CD4-positive, CD25-positive, alpha-beta regulatory T cell (primary cell): Measurements from ENCODE around the gene FBN1. TPM values are rescaled to one million over a fixed set of nuclear protein-coding genes. Genes with fewer than 3 reads are reported as not detected.
A peak's percentile ranks its signal among the peaks of the same experiment; 100 is the strongest.

ENCODE experiments used
- ATAC-seq, 2 donors: fragments of 150-1000 bp; cut with Tn5 transposase; one replicate each; pipeline ENCODE4 v1.10.0; 2021; ENCODE audit warnings: low read depth in 2 of 2, moderate number of reproducible peaks in 2 of 2, moderate library complexity in 1 of 2
- DNase-seq, 3 donors: peaks; one replicate each; pipeline versions ENCODE4 v3.0.0 to v3.0.0-alpha.2; 2012 to 2022; ENCODE audit warnings: mixed read lengths in 1 of 3
- H3K27ac ChIP-seq: one replicate; pipeline ENCODE4 v1.7.0; 2013; ENCODE audit warnings: mild to moderate bottlenecking, low read length; ENCODE audit not compliant: insufficient read depth, poor library complexity, severe bottlenecking
- H3K27me3 ChIP-seq: one replicate; pipeline ENCODE4 v1.7.0; 2013; ENCODE audit warnings: low read length; ENCODE audit not compliant: control insufficient read depth, insufficient read depth
- H3K36me3 ChIP-seq: one replicate; pipeline ENCODE4 v1.7.0; 2013; ENCODE audit warnings: mild to moderate bottlenecking, low read length, moderate library complexity; ENCODE audit not compliant: control insufficient read depth, insufficient read depth
- H3K4me1 ChIP-seq: 2 replicates; pipeline ENCODE4 v1.7.0; 2013; ENCODE audit warnings: mild to moderate bottlenecking, low read length; ENCODE audit not compliant: insufficient read depth, control insufficient read depth, poor library complexity, severe bottlenecking
- H3K4me3 ChIP-seq: one replicate; pipeline ENCODE4 v1.7.0; 2013; ENCODE audit warnings: low read depth, mild to moderate bottlenecking, low read length, moderate library complexity
- H3K9me3 ChIP-seq, 2 experiments: 1 replicate in 1 of 2; 2 replicates in 1 of 2; pipeline ENCODE4 v1.7.0; 2013; ENCODE audit warnings: low read length in 2 of 2, mild to moderate bottlenecking in 1 of 2, moderate library complexity in 1 of 2; ENCODE audit not compliant: control insufficient read depth in 2 of 2
- H3K27ac Mint-ChIP-seq, 3 donors: one replicate each; pipeline ENCODE4 v1.8.0; 2020 to 2022; ENCODE audit warnings: mild to moderate bottlenecking in 3 of 3, mixed read lengths in 3 of 3, moderate library complexity in 2 of 3
- H3K27me3 Mint-ChIP-seq: one replicate; pipeline ENCODE4 v1.8.0; 2022; ENCODE audit warnings: mild to moderate bottlenecking, mixed read lengths
- H3K36me3 Mint-ChIP-seq: one replicate; pipeline ENCODE4 v1.8.0; 2020; ENCODE audit warnings: mixed read lengths
- H3K4me1 Mint-ChIP-seq, 4 donors: one replicate each; pipeline ENCODE4 v1.8.0; 2020 to 2022; ENCODE audit warnings: mixed read lengths in 4 of 4, mild to moderate bottlenecking in 1 of 4
- H3K4me3 Mint-ChIP-seq, 4 donors: one replicate each; pipeline ENCODE4 v1.8.0; 2020 to 2022; ENCODE audit warnings: mild to moderate bottlenecking in 4 of 4, mixed read lengths in 4 of 4, moderate library complexity in 3 of 4
- H3K9me3 Mint-ChIP-seq, 7 donors: one replicate each; pipeline ENCODE4 v1.8.0; 2020 to 2022; ENCODE audit warnings: mixed read lengths in 7 of 7, mild to moderate bottlenecking in 3 of 7, moderate library complexity in 2 of 7
- polyA plus RNA-seq, 4 donors: library from polyadenylated mRNA; unstranded; fragments of 300-500 nt; fragmentation: Illumina TruSeq; gene quantifications; one replicate each; pipeline ENCODE4 v1.2.3, GENCODE V29; 2021
- total RNA-seq: library from RNA; stranded (reverse); gene quantifications from one replicate; pipeline ENCODE4 v1.2.3, GENCODE V29; 2022

FBN1 gene
- total and polyA plus RNA-seq, 5 donors from 2014 or later = 0.72 TPM; not detected in 4

GRCh38 chr15:48499978-48500377 is 145.5 kb downstream of the FBN1 start:
- H3K4me3 ChIP-seq = no peak overlapping the region
- no peaks in the 10 kb centered on the region for H3K9me3 ChIP-seq
- Mint-ChIP-seq H3K4me1 (no peaks in the 10 kb centered on the region), H3K9me3 (no peaks in the 10 kb centered on the region), H3K27me3 (no peaks in the 10 kb centered on the region), H3K4me3 (no peak overlapping the region), H3K27ac (no peak overlapping the region), H3K36me3 (no peaks in the 10 kb centered on the region)
- no peak overlapping the region for H3K27ac ChIP-seq
- ATAC-seq = no peak
- H3K36me3 ChIP-seq = no peaks in the 10 kb centered on the region
- H3K27me3 ChIP-seq = no peaks in the 10 kb centered on the region
- no peaks in the 10 kb centered on the region for H3K4me1 ChIP-seq
- no peak for DNase-seq

- no peaks in the 10 kb centered on the region for H3K36me3 Mint-ChIP-seq
Observed at GRCh38 chr15:48498828-48499227, 146.7 kb downstream of the FBN1 start.

GRCh38 chr15:48494631-48495030 is 150.9 kb downstream of the FBN1 start:
- H3K4me1 Mint-ChIP-seq = no peaks in the 10 kb centered on the region
- no peaks in the 10 kb centered on the region for H3K9me3 Mint-ChIP-seq
- Histone ChIP-seq H3K27ac (no peak overlapping the region), H3K4me3 (no peak overlapping the region), H3K27me3 (no peaks in the 10 kb centered on the region), H3K4me1 (no peaks in the 10 kb centered on the region), H3K36me3 (no peaks in the 10 kb centered on the region), H3K9me3 (no peaks in the 10 kb centered on the region)
- H3K4me3 Mint-ChIP-seq = no peak overlapping the region
- no peaks in the 10 kb centered on the region for H3K27me3 Mint-ChIP-seq
- DNase-seq (no peak), ATAC-seq (no peak)
- H3K27ac Mint-ChIP-seq = no peak overlapping the region
- no peaks in the 10 kb centered on the region for H3K36me3 Mint-ChIP-seq

More at GRCh38 chr15:48498828-48499227, 146.7 kb downstream of the FBN1 start:
- Histone ChIP-seq H3K4me1 (no peaks in the 10 kb centered on the region), H3K4me3 (no peak overlapping the region), H3K27me3 (no peaks in the 10 kb centered on the region), H3K9me3 (no peaks in the 10 kb centered on the region), H3K36me3 (no peaks in the 10 kb centered on the region), H3K27ac (no peak overlapping the region)
- DNase-seq (no peak), ATAC-seq (no peak)
- no peak overlapping the region for H3K4me3 Mint-ChIP-seq
- H3K4me1 Mint-ChIP-seq = no peaks in the 10 kb centered on the region
- no peaks in the 10 kb centered on the region for H3K27me3 Mint-ChIP-seq
- H3K27ac Mint-ChIP-seq = no peak overlapping the region
- no peaks in the 10 kb centered on the region for H3K9me3 Mint-ChIP-seq

GRCh38 chr15:48493763-48494225 is 151.7 kb downstream of the FBN1 start:
- Histone ChIP-seq H3K36me3 (no peaks in the 10 kb centered on the region), H3K4me1 (no peaks in the 10 kb centered on the region), H3K27me3 (no peaks in the 10 kb centered on the region), H3K9me3 (no peaks in the 10 kb centered on the region), H3K27ac (no peak overlapping the region), H3K4me3 (no peak overlapping the region)
- Mint-ChIP-seq H3K36me3 (no peaks in the 10 kb centered on the region), H3K27ac (no peak overlapping the region), H3K4me3 (no peak overlapping the region), H3K4me1 (no peaks in the 10 kb centered on the region), H3K27me3 (no peaks in the 10 kb centered on the region), H3K9me3 (no peaks in the 10 kb centered on the region)
- ATAC-seq = no peak
- DNase-seq = no peak

GRCh38 chr15:48493084-48493762 is 152.3 kb downstream of the FBN1 start:
- Mint-ChIP-seq H3K4me1 (no peaks in the 10 kb centered on the region), H3K4me3 (no peak overlapping the region), H3K27me3 (no peaks in the 10 kb centered on the region), H3K36me3 (no peaks in the 10 kb centered on the region), H3K27ac (no peak overlapping the region), H3K9me3 (no peaks in the 10 kb centered on the region)
- no peak for ATAC-seq
- Histone ChIP-seq H3K27me3 (no peaks in the 10 kb centered on the region), H3K36me3 (no peaks in the 10 kb centered on the region), H3K4me1 (no peaks in the 10 kb centered on the region), H3K27ac (no peak overlapping the region), H3K9me3 (no peaks in the 10 kb centered on the region), H3K4me3 (no peak overlapping the region)
- no peak for DNase-seq

- Histone ChIP-seq H3K9me3 (no peaks in the 10 kb centered on the region), H3K4me1 (no peaks in the 10 kb centered on the region), H3K4me3 (no peak overlapping the region), H3K27me3 (no peaks in the 10 kb centered on the region), H3K27ac (no peak overlapping the region), H3K36me3 (no peaks in the 10 kb centered on the region)
- no peak for ATAC-seq
- DNase-seq = peak in 1 of 3 donors; percentile 2
- no peak overlapping the region for H3K4me3 Mint-ChIP-seq
- H3K9me3 Mint-ChIP-seq = peaks cover 0 to 2% (median 0%) of the 10 kb centered on the region in 7 donors
- peaks cover 0 to 2% (median 0%) of the 10 kb centered on the region in 4 donors for H3K4me1 Mint-ChIP-seq
- H3K27ac Mint-ChIP-seq = no peak overlapping the region
- no peaks in the 10 kb centered on the region for H3K36me3 Mint-ChIP-seq
- no peaks in the 10 kb centered on the region for H3K27me3 Mint-ChIP-seq
Observed at GRCh38 chr15:48486228-48486627, 159.3 kb downstream of the FBN1 start.

GRCh38 chr15:48481802-48482201 is 163.7 kb downstream of the FBN1 start:
- no peak for DNase-seq
- no peaks in the 10 kb centered on the region for H3K36me3 Mint-ChIP-seq
- H3K27me3 ChIP-seq = no peaks in the 10 kb centered on the region
- no peak overlapping the region for H3K27ac Mint-ChIP-seq
- H3K27ac ChIP-seq = no peak overlapping the region
- H3K4me3 Mint-ChIP-seq = no peak overlapping the region
- H3K4me3 ChIP-seq = no peak overlapping the region
- H3K4me1 Mint-ChIP-seq = peaks cover 0 to 2% (median 0%) of the 10 kb centered on the region in 4 donors
- no peaks in the 10 kb centered on the region for H3K27me3 Mint-ChIP-seq
- peaks cover 0 to 2% (median 0%) of the 10 kb centered on the region in 7 donors for H3K9me3 Mint-ChIP-seq
- no peak for ATAC-seq
- H3K9me3 ChIP-seq = no peaks in the 10 kb centered on the region
- H3K36me3 ChIP-seq = no peaks in the 10 kb centered on the region
- no peaks in the 10 kb centered on the region for H3K4me1 ChIP-seq

- Mint-ChIP-seq H3K4me3 (no peak overlapping the region), H3K9me3 (no peaks in the 10 kb centered on the region), H3K27ac (no peak overlapping the region), H3K36me3 (no peaks in the 10 kb centered on the region), H3K4me1 (no peaks in the 10 kb centered on the region), H3K27me3 (peaks cover 6% of the 10 kb centered on the region)
- DNase-seq (no peak), ATAC-seq (no peak)
- no peak overlapping the region for H3K27ac ChIP-seq
- no peaks in the 10 kb centered on the region for H3K9me3 ChIP-seq
- H3K36me3 ChIP-seq = no peaks in the 10 kb centered on the region
- no peaks in the 10 kb centered on the region for H3K4me1 ChIP-seq
- no peaks in the 10 kb centered on the region for H3K27me3 ChIP-seq
- H3K4me3 ChIP-seq = no peak overlapping the region
Observed at GRCh38 chr15:48479751-48480150, 165.8 kb downstream of the FBN1 start.
